ENCODE results near the gene TIMM23B.
"Not testable (repeated sequence)": the region's sequence is repeated elsewhere in the genome, so short reads cannot be mapped to it uniquely, and the experiment has no call there.

Gene TIMM23B

DNA sequence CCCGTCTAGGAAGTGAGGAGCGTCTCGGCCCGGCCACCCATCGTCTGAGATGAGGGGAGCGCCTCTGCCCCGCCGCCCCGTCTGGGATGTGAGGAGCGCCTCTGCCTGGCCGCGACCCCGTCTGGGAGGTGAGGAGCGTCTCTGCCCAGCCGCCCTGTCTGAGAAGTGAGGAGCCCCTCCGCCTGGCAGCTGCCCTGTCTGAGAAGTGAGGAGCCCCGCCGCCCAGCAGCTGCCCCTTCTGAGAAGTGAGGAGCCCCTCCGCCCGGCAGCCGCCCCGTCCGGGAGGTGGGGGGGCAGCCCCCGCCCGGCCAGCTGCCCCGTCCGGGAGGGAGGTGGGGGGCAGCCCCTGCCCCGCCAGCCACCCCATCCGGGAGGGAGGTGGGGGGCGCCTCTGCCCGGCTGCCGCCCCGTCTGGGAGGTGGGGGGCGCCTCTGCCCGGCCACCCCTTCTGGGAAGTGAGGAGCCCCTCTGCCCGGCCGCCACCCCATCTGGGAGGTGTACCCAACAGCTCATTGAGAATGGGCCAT lies 28.5 kb downstream of the TIMM23B start:
- H3K4me3 ChIP-seq (ENCODE audit: low read depth, low read length); DNase-seq (ENCODE audit: low read depth): not testable (repeated sequence)

DNA sequence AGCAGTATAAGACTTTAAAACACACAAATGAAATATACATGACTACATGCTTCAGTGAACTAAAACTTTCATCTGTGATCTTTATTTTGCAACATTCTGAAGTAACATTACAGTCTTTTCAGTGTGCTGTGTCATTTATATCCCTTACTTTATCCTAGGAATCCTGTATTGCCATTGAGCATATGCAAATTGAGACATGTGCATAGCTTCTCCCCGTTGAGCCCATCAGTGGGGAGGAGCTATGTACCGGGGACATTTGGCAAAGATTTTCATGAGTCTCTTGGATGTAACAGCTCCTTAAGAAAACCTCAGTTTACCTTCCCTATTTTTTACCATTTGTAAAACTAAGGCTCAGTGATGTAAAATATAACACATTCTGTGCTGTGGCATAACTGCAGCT lies 29.6 kb downstream of the TIMM23B start:
- not testable (repeated sequence) for H3K4me3 ChIP-seq (ENCODE audit: low read depth, low read length); DNase-seq (ENCODE audit: low read depth)

DNA sequence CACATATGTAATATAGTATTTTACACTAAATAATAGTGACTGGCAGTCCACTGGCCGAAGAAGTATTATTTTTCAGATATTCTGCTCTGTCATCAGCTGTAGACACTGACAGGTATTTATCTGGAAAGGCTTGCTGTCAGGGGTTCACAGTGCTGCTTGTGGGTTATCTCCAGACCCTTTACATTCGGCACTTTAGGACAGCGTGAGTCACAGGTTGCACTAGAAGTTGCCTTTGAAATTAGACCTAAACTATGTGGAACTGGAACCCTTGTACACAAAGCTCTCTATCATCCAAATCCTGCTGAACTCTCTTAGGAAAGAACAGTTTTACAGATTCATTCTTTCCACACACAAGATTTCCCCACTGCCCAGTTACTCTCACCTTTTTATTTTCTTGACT lies 30.2 kb downstream of the TIMM23B start:
- not testable (repeated sequence) for H3K4me3 ChIP-seq (ENCODE audit: low read depth, low read length); DNase-seq (ENCODE audit: low read depth)

DNA sequence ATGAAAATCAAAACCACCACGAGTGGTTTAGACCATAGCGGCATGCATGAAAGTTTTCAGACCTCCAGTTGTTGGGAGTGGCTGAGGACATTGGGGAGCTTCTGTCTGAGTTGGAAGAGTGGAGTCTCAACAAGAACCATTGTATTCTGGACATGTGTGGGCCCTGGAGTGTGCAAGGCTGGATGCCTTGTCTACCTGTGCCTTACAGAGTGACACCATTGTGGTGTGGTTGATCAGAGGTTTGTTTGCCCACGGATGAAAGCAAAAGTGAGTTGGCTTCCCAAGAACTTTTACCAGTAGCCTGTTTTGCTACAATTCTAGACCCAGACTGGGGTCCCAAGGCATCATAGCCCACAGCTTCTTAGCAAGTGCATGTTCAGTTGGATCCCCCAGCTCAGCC lies 35.9 kb downstream of the TIMM23B start:
- DNase-seq (ENCODE audit: low read depth), result not testable (repeated sequence)

DNA sequence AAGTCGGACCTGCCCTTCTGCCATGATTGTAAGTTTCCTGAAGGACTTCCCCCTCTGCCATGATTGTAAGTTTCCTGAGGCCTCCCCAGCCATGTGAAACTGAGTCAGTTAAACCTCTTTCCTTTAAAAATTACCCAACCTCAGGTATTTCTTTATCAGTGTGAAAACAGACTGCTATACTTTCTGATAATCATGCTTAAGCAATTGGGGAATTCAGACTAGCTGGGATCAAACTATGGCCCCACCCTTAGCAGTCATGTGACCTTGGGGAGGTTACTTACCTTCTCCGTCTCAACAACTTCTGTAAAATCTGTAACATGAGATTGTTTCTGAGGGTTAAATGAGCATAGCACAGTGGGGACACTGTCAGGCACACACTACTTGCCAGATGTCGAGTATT lies 45.4 kb downstream of the TIMM23B start:
- DNase-seq (ENCODE audit: low read depth); H3K4me3 ChIP-seq (ENCODE audit: low read depth, low read length): not testable (repeated sequence)

More for the DNA sequence above, 35.9 kb downstream of the TIMM23B start:
- H3K4me3 ChIP-seq (ENCODE audit: low read depth, low read length), result not testable (repeated sequence)

DNA sequence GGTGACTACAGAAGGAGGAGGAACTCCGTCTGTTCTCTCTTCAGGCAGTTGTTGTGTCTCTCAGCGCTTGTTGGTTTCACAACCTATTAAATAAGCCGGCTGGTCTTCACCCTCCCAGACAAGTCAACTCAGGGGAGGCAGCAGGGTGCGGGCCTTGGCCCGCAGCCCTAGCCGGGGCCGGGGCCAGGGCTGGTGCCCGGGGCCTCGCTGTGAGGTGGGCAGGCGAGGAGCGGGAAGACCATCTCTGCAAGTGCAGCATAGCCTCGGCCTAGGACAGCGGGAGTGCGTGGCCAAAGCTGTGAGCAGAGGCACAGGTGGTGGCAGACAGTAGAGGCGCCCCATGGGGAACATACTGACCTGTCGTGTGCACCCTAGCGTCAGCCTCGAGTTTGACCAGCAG lies 46.5 kb downstream of the TIMM23B start, which contains the start of gene AGAP6:
Gene AGAP6, plus strand, starts transcription at position 31 of the 400 bp plus-strand sequence. Its CDS starts 310 bp downstream, at position 341.
- DNase-seq (ENCODE audit: low read depth); H3K4me3 ChIP-seq (ENCODE audit: low read depth, low read length): not testable (repeated sequence)

DNA sequence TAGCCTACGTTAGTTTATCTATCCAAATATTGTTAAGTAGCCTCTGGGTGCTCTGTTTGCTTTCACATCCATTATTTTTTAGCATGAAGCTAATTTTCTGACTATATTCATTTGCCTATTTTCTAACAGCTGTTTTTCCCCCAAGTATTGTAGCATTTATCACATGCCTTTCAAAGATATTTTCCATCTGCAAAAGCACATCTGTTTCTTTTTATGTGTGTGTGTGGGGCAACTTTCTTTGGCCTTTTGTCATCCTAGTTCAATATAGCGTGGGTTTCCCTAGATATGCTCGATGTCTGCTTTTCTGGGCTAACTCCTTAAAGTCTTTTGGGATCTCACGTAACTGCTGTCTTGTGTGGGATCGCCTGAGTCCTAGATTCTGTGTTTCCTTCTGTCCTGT lies 53.5 kb downstream of the TIMM23B start:
- not testable (repeated sequence) for H3K4me3 ChIP-seq (ENCODE audit: low read depth, low read length); DNase-seq (ENCODE audit: low read depth)

DNA sequence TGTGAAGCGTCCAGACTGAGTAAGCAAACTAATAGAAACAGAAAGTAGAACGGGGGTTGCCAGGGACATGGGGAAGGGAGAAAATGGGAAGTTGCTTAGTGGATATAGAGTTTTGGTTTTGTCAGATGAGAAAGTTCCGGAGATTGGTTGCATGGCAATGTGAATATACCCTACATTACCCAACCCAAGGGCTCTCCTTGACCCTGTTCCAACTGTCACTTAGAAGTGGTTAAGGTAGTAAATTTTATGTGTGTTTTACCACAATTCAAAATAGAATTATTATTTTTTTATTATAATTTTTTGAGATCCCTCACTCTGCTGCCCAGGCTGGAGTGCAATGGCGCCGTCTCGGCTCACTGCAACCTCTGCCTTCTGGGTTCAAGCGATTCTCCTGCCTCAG lies 72.2 kb downstream of the TIMM23B start:
- DNase-seq (ENCODE audit: low read depth), result peak; percentile 29
- H3K4me3 ChIP-seq (ENCODE audit: low read depth, low read length), result not testable (repeated sequence)

DNA sequence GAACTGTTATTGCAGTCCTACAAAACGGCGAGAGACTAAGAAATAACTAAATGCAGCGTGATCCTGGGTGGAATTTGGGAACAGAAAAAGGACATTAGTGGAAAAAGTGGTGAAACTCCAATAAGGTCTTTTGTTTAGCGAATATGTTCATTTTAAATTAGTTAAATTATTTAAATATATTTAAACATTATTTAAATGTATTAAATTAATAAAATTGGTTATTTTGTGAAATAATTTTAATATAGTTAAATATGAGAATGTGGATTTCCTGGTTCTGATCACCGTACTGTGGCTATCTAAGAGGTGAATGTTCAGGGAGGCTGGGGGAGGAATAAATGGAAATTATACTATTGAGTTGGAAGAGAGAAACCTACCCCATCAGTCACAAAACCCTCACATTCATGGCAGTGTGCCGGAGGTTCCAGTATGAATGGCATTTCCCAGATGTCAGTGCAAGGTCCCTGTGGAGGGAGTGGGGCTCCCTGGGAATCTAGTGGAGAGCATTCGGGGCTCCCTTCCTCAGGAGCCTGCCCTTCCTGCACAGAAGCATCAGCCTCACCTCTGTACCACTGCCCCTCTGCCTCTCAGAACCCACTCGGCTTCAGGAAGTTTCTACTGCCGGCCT lies 73.9 kb downstream of the TIMM23B start:
- not testable (repeated sequence) for H3K4me3 ChIP-seq (ENCODE audit: low read depth, low read length); DNase-seq (ENCODE audit: low read depth)

DNA sequence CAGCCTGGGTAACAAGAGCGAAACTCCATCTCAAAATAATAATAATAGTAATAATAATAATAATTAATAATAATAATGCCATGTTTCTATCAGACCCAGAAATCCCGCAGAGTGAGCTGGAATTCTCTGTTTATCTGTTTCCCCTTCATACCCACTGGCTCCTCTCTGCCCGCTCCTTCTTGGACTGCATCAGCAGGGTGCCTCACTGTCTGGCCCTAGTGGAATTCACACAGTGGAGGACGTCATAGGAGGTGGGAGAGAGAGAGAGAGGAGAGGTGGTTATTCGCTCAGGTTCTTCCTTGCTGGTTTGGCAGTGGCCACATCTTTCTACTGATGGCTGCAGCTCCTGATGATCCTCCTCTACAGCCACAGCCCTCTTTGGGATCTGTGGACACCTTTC lies 75.1 kb downstream of the TIMM23B start:
- DNase-seq (ENCODE audit: low read depth); H3K4me3 ChIP-seq (ENCODE audit: low read depth, low read length): not testable (repeated sequence)

DNA sequence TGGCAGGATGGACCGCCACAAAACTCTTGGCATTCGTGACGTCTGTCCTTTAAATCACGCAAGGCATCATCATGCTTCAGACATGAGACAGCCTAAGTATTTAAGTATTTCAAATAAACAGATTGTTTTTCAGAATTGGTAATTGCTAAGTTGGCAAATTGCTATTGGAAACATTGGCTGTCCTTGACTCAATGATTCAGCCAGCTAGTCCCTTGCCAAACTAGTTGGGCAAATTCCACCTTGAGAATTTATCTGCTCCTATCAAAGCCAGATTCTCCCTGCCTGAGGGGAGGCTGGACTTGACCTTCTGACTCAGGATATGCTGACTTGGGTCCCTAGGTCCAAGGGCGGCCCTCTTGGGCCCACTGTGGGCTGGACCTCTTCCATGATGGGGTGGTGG lies 75.8 kb downstream of the TIMM23B start:
- not testable (repeated sequence) for H3K4me3 ChIP-seq (ENCODE audit: low read depth, low read length); DNase-seq (ENCODE audit: low read depth)

DNA sequence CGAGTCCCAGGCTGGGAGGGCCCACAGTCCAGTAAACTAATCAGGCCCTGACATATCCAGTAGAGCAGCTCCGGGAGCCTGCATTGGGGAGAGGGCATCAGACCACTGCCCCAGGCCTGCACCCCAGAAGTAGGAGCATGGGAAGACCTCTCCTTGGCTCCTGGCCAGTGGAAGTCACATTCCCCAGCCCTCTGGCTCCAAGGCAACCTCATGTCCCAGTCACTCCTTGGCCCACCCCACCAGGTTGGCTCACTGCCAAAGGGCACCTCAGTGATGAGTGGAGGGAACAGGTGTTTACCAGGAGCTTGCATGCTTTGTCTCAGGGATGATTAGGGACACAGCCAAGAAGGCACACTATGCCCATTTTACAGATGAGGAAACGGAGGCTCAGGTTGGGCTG lies 77.4 kb downstream of the TIMM23B start:
- not testable (repeated sequence) for DNase-seq (ENCODE audit: low read depth); H3K4me3 ChIP-seq (ENCODE audit: low read depth, low read length)

DNA sequence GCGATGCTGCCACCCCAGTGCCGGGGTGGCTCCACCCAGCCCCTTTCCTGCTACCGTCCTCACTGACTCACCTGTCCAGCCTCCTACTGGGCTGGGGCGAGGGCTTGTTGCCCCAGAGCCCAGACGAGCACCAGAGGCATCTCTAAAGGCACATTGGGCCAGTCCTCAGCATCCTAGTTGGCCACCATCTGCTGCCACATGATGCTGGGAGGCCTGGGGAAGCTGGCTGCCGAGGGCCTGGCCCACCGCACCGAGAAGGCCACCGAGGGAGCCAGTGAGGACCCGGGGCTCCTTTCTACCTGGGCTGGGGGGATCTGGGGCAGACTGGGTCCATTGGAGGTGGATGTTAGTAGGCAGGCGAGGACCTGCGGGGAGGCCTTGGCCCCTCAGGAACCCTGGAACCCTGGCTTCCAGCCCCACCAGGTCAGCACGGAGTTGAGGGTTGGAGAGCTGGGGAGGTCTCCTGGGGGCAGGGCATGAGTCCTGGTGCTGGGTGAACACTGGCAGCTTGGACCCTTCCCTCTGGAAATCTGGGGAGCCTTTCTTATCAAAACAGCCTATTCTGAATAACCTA lies 78.7 kb downstream of the TIMM23B start:
- not testable (repeated sequence) for H3K4me3 ChIP-seq (ENCODE audit: low read depth, low read length); DNase-seq (ENCODE audit: low read depth)

DNA sequence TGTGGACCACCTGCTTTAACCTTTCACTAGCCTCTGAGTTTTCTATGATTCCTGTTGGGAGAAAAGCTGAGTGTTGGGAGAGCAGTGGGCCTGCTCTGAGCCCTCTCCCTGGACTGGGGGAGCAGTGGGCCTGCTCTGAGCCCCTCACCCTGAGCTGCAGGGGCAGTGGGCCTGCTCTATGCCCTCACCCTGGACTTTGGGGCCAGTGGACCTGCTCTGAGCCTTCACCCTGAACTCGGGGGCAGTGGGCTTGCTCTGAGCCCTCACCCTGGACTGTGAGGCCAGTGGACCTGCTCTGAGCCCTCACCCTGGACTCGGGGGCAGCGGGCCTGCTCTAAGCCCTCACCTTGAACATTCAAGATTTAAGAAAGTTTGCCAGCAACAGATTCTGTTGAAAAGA lies 79.8 kb downstream of the TIMM23B start:
- TF ChIP-seq POLR2A (IDR thresholded peaks at IDR 0.05; ENCODE audit: extremely low read depth, insufficient read length) (no peak), MYC (IDR thresholded peaks at IDR 0.05; ENCODE audit: low read depth, low read length) (no peak)
- TF ChIP-seq, protein P1, sequence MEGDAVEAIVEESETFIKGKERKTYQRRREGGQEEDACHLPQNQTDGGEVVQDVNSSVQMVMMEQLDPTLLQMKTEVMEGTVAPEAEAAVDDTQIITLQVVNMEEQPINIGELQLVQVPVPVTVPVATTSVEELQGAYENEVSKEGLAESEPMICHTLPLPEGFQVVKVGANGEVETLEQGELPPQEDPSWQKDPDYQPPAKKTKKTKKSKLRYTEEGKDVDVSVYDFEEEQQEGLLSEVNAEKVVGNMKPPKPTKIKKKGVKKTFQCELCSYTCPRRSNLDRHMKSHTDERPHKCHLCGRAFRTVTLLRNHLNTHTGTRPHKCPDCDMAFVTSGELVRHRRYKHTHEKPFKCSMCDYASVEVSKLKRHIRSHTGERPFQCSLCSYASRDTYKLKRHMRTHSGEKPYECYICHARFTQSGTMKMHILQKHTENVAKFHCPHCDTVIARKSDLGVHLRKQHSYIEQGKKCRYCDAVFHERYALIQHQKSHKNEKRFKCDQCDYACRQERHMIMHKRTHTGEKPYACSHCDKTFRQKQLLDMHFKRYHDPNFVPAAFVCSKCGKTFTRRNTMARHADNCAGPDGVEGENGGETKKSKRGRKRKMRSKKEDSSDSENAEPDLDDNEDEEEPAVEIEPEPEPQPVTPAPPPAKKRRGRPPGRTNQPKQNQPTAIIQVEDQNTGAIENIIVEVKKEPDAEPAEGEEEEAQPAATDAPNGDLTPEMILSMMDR (IDR thresholded peaks at IDR 0.05; ENCODE audit: low read depth, low read length), result no peak
- TF ChIP-seq, protein P2, sequence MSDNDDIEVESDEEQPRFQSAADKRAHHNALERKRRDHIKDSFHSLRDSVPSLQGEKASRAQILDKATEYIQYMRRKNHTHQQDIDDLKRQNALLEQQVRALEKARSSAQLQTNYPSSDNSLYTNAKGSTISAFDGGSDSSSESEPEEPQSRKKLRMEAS (IDR thresholded peaks at IDR 0.05; ENCODE audit: low read depth, low read length), result no peak
- DNase-seq (ENCODE audit: low read depth), result no peak
- H3K4me3 ChIP-seq (ENCODE audit: low read depth, low read length), result no peak overlapping the region

Data from NB4 (cell line).